HL-60 (cell line): Measurements from ENCODE around the gene WTIP.

Source experiments
- CTCF ChIP-seq: IDR thresholded peaks from one replicate; pipeline ENCODE4 v1.5.1; 2011; ENCODE audit warnings: low read length, control low read depth, inconsistent platforms; ENCODE audit not compliant: insufficient read depth
- GABPA ChIP-seq: IDR thresholded peaks from 2 replicates; pipeline ENCODE4 v1.6.1; 2012; ENCODE audit warnings: low read depth
- POLR2AphosphoS5 ChIP-seq: IDR thresholded peaks from 2 replicates; pipeline ENCODE4 v1.6.1; 2012; ENCODE audit warnings: low read depth

DNA sequence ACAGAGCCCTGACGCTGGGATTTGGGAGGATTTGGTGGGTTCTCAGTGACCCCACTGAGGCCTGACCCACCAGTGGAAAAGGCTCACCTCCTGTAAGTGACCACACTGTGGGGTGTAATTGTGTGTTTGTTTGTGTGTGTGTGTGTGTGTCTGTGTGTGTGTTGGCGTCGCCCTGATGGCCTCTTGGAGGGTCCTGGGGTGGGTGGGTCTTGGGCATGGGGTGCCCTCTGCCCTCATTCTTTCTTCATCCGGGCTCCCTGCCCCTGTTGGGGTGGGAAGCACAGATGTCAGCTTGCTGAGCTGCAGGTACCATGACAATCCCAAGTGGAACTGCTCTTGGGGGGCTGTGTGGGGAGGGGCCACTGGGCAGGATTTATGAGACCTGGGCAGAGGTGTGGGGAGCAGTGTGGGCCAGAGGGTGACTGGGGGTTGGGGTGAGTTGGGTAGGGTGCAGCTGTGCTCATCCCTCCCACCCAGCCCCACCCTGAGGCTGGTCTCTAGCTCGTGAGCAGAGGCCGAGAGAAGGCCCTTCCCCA, 22.8 kb downstream of the WTIP start:
- no peak for TF ChIP-seq CTCF
- no peak for TF ChIP-seq POLR2AphosphoS5
- no peak for TF ChIP-seq GABPA
